ENCODE results near the gene DHX16. TPM values are rescaled to one million over a fixed set of nuclear protein-coding genes. Genes with fewer than 3 reads are reported as not detected.
"Not testable (repeated sequence)": the region's sequence is repeated elsewhere in the genome, so short reads cannot be mapped to it uniquely, and the experiment has no call there.

The DHX16 gene
- total and polyA plus RNA-seq, 2 of the 4 experiments (the other 2 are of a cell fraction): 47.9 to 48.4 TPM

GRCh38 chr6:30717845-30718720, 45.3 kb upstream of the DHX16 start:
- peak overlapping the region; percentile 46; the same call in 1 of the 2 replicates for H2BK120ac ChIP-seq (ENCODE audit: low read depth, low read length)
- H3K18ac ChIP-seq (ENCODE audit: low read depth, low read length): peak overlapping the region; percentile 48; the same call in 1 of the 2 replicates
- 98% methylated on average over 8 of the region's 37 CpGs; no CpG with 5 or more reads in 1 of the 2 experiments for WGBS, 2 experiments (ENCODE audit: extremely low coverage in 2 of 2, insufficient read length in 1 of 2)
- H2AFZ ChIP-seq (replicated peaks; ENCODE audit: low read length, poor library complexity); BruUV-seq (replicated peaks); dilution Hi-C loops (cut with HindIII; ENCODE audit: low sequenced_read_pairs, unreplicated experiment); H3K4me1 ChIP-seq (ENCODE audit: control insufficient read depth, insufficient read depth, low read length); CTCF ChIA-PET; in situ Hi-C loops (cut with MboI; ENCODE audit: low sequenced_read_pairs); ATAC-seq (ENCODE audit: low read depth); H2BK20ac ChIP-seq (ENCODE audit: low read depth, low read length); H3K9me1 ChIP-seq (ENCODE audit: insufficient read depth, low read length); H2BK15ac ChIP-seq (ENCODE audit: low read depth, low read length); DNase-seq; H3K9me3 ChIP-seq (ENCODE audit: control insufficient read depth, insufficient read depth, low read length); H3K27me3 ChIP-seq (ENCODE audit: control insufficient read depth, insufficient read depth, low read length); H2AK9ac ChIP-seq (replicated peaks; ENCODE audit: low read depth, low read length, poor library complexity): not testable (repeated sequence)
- H2BK5ac ChIP-seq (ENCODE audit: low read depth, low read length, poor library complexity, severe bottlenecking): peak overlapping the region; percentile 91
- H3K4me2 ChIP-seq (ENCODE audit: low read depth, low read length): peak overlapping the region; percentile 54
- H3K79me1 ChIP-seq (ENCODE audit: low read depth in 1 of 2, low read length in 2 of 2): peaks cover 15 to 37% of the 10 kb centered on the region in 2 experiments
- H3K14ac ChIP-seq (replicated peaks; ENCODE audit: low read depth, low read length): peak overlapping the region; percentile 80; the same call in 1 of the 2 replicates
- peak overlapping the region; percentile 30; the same call in 1 of the 2 replicates for H3K4me3 ChIP-seq (ENCODE audit: insufficient read depth, low read depth, low read length)
- peak overlapping the region; percentile 96 for H3K56ac ChIP-seq (ENCODE audit: extremely low read depth, insufficient read depth, low read length)
- H3K9ac ChIP-seq (ENCODE audit: low read depth, low read length): peak overlapping the region; percentile 66; the same call in 1 of the 2 replicates
- H2AK5ac ChIP-seq (ENCODE audit: low read depth, low read length): peak overlapping the region; percentile 92
- H3K23ac ChIP-seq (ENCODE audit: low read depth, low read length): peak overlapping the region; percentile 84; the same call in 1 of the 2 replicates
- intact Hi-C loops (cut with micrococcal nuclease): loop anchor here (1.0 kb wide), 1 partner anchor 27 kb away; no protein-coding TSS in a partner anchor
- H4K91ac ChIP-seq (ENCODE audit: insufficient read depth, low read depth, low read length): peak overlapping the region; percentile 93
- H4K5ac ChIP-seq (ENCODE audit: low read depth, low read length): peak overlapping the region; percentile 29; the same call in 1 of the 2 replicates
- H3K36me3 ChIP-seq (ENCODE audit: control insufficient read depth, insufficient read depth, low read length): peaks cover 16% of the 10 kb centered on the region
- H4K20me1 ChIP-seq (ENCODE audit: insufficient read depth, low read length): peaks cover 18% of the 10 kb centered on the region
- H3K27ac ChIP-seq (ENCODE audit: insufficient read depth, low read length): peak overlapping the region; percentile 13
- H3K4ac ChIP-seq (ENCODE audit: low read depth, low read length): peak overlapping the region; percentile 92
- H4K8ac ChIP-seq (ENCODE audit: low read depth in 2 of 2, low read length in 2 of 2): peak overlapping the region; percentile 0 to 96; a peak in 3 of 4 replicates
- POLR2A ChIA-PET (ENCODE audit: unreplicated experiment): interaction anchor here (1.0 to 1.1 kb wide), 2 partner anchors 27 to 33 kb away, joined by 3 to 5 read pairs; partner anchors contain the start of gene NRM

Measured in IMR-90 (cell line).